HUES64 (cell line): Measurements from ENCODE around the gene CDH4.

Experiments used
- H3K27ac ChIP-seq: 2 replicates; pipeline ENCODE4 v1.7.0; 2013; ENCODE audit warnings: low read depth, low read length, inconsistent platforms
- H3K27me3 ChIP-seq: 2 replicates; pipeline ENCODE4 v1.6.1; 2013; ENCODE audit warnings: mild to moderate bottlenecking, low read length; ENCODE audit not compliant: insufficient read depth
- H3K36me3 ChIP-seq: 2 replicates; pipeline ENCODE4 v1.6.1; 2013; ENCODE audit warnings: mild to moderate bottlenecking, low read length; ENCODE audit not compliant: insufficient read depth
- H3K4me1 ChIP-seq: 2 replicates; pipeline ENCODE4 v1.6.1; 2013; ENCODE audit warnings: mild to moderate bottlenecking, low read length, moderate library complexity; ENCODE audit not compliant: insufficient read depth
- H3K4me3 ChIP-seq: 2 replicates; pipeline ENCODE4 v1.5.1; 2013; ENCODE audit warnings: mild to moderate bottlenecking, low read length, moderate library complexity
- H3K9ac ChIP-seq: 2 replicates; pipeline ENCODE4 v1.6.1; 2013; ENCODE audit warnings: mild to moderate bottlenecking, low read depth, low read length
- H3K9me3 ChIP-seq: 2 replicates; pipeline ENCODE4 v1.6.1; 2013; ENCODE audit warnings: low read depth, low read length; ENCODE audit not compliant: insufficient read depth
- WGBS: fragments of 150-250, 120-280 bp; methylation state at CpG from one replicate; pipeline ENCODE4 v1.1.7; 2013; ENCODE audit warnings: missing lambda C conversion rate; 5-methylcytosine and 5-hydroxymethylcytosine counted together

Gene CDH4

DNA sequence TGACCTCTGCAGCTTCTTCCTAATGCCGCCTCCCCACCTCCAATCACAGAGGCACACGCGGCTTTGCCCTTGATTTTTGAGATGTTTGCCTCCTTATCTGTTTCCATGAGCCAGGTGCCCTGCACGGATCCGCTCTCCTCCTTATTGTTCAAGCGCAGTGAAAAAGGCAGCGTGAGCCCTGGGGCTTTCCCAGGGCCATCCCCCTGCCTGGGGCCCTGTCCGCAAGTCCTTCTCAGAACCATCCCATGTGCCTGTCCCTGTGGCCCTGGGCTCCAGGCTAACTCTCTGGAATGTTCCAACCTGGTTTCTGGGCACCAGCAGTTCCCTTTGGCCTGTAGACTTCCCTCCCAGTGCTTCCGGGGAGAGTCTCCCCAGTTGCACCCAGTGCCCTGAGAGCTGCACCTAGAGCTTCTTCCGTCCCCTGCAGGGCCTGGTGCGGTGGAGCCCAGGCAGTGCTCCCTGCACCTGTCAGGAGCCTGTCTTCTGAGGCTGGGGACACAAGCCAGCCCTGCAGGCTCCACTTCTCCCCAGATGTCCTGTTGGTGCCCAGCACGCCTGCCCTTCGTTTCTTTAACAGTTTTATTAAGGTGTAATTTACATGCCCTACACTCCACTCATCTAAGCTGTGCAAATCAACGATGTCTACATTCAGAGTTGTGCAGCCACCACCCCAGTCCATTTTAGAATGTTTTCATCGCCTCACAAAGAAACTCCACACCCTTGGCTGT, 330.3 kb downstream of the CDH4 start:
- Histone ChIP-seq H3K27me3 (no peaks in the 10 kb centered on the region), H3K27ac (no peak overlapping the region), H3K9me3 (no peaks in the 10 kb centered on the region), H3K4me3 (no peak overlapping the region), H3K9ac (no peak overlapping the region), H3K4me1 (no peaks in the 10 kb centered on the region), H3K36me3 (no peaks in the 10 kb centered on the region)
- 90% methylated on average over 15 of the region's 15 CpGs for WGBS

DNA sequence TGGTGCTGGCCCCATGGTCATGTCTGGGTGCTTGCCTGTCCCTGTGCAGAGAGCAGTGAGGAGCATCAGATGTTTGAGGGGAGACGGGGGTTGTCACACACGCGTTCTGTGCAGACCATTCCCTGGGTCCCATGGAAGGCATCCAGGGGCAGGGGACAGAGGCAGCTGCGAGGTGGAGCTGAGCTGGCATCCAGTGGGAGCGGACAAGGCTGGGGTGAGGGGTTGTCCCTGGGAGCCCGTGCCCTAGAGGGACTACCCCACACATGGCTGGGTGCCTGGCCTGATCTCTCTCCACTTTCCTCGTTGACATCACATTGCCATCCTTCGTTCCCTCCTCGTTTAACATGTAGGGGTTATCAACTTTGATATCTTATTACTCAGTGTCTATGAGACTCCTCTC, 331.3 kb downstream of the CDH4 start:
- no peaks in the 10 kb centered on the region for H3K27me3 ChIP-seq
- H3K27ac ChIP-seq: no peak overlapping the region
- peaks cover 3% of the 10 kb centered on the region; the same call in 1 of the 2 replicates for H3K4me1 ChIP-seq
- no peaks in the 10 kb centered on the region for H3K9me3 ChIP-seq
- H3K36me3 ChIP-seq: no peaks in the 10 kb centered on the region
- no peak overlapping the region for H3K9ac ChIP-seq
- H3K4me3 ChIP-seq: no peak overlapping the region
- WGBS: 97% methylated on average over 9 of the region's 9 CpGs

DNA sequence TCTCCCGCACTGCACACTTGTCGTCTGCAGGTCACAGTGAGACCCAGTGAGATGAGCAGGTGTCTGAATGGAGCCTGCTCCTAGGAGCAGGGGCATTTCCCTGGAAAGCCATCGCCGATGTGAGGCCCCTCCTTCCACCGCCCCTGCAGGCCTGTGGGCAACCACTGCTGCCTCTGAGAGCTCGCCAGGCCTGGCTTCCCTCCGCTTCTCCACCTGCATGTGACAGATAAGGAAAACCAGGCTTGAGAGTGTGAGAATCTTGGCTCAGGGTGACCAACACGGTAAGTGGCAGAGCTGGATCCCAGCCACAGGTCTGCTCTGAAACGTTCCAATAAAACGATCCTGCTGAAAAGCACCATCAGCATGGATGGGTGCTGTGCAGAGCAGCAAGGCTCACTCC, 332.8 kb downstream of the CDH4 start:
- Histone ChIP-seq H3K4me1 (peaks cover 17% of the 10 kb centered on the region), H3K36me3 (no peaks in the 10 kb centered on the region), H3K9ac (no peak overlapping the region), H3K27ac (no peak overlapping the region), H3K9me3 (no peaks in the 10 kb centered on the region), H3K27me3 (no peaks in the 10 kb centered on the region), H3K4me3 (no peak overlapping the region)
- 69% methylated on average over 10 of the region's 10 CpGs for WGBS

DNA sequence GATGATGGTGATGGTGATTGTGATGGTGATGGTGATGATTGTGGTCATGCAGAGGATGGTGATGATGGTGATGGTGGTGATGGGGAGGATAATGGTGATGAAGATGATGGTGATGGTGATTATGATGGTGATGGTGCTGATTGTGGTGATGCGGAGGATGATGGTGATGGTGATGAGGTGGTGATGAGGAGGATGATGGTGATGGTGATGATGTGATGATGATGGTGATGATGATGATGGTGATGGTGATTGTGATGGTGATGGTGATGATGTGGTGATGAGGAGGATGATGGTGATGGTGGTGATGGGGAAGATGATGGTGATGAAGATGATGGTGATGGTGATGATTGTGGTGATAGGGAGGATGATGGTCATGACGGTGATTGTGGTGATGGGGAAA, 333.7 kb downstream of the CDH4 start:
- peaks cover 18% of the 10 kb centered on the region for H3K4me1 ChIP-seq
- H3K36me3 ChIP-seq: no peaks in the 10 kb centered on the region
- H3K4me3 ChIP-seq: no peak overlapping the region
- H3K27me3 ChIP-seq: no peaks in the 10 kb centered on the region
- no peak overlapping the region for H3K9ac ChIP-seq
- 97% methylated on average over 2 of the region's 2 CpGs for WGBS
- H3K9me3 ChIP-seq: no peaks in the 10 kb centered on the region
- H3K27ac ChIP-seq: no peak overlapping the region

DNA sequence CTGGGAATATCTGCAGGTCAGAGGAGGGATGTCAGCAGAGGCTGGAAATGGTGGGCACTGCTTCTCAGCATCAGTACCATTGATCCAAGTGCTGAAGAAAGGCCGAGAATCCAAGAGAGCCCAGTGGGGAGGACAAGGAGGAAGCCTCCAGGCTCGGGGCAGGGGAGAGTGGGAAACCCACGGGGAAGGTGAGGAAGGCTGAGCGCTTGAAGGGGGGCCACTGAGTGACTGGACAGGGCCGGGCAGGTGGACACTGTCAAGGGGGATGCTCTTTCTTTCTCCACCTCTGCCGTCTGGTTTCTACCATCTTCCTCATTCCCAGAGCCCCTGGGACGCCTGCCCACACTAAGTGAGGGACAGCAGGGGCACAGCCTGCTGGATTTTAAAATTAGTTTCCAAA, 335.0 kb downstream of the CDH4 start:
- H3K4me3 ChIP-seq: no peak overlapping the region
- no peaks in the 10 kb centered on the region for H3K27me3 ChIP-seq
- H3K9me3 ChIP-seq: peaks cover 5% of the 10 kb centered on the region; the same call in 1 of the 2 replicates
- H3K36me3 ChIP-seq: no peaks in the 10 kb centered on the region
- peaks cover 18% of the 10 kb centered on the region for H3K4me1 ChIP-seq
- no peak overlapping the region for H3K9ac ChIP-seq
- 95% methylated on average over 7 of the region's 7 CpGs for WGBS
- H3K27ac ChIP-seq: no peak overlapping the region

DNA sequence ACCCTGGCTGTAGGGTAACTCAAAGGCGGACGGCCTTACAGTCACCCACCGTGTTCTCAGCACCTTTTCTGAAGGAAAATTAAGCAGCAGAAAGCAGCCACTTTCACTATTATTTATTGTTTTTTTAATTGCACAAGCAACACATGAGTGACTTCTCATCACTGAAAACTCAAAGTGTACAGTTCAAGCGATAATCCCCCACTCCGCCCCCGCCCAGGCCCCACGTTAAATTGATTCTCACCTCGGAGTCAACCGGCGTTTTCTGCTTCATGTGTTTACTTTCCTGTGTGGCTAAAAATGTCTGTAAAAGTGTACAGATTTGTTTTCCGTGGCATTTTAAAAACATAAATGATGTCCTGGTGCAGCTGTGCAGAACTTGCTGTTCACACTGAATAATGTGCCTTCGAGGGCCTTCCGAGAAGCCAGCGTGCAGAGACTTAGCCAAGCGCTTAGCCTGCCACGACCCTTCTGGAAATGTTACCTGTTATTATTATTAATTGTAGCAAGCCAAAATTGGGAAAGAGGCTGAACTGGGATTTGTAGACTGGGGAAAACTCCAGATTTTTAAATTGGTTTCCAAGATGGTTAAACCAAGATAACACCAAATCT, 335.7 kb downstream of the CDH4 start:
- Histone ChIP-seq H3K27me3 (no peaks in the 10 kb centered on the region), H3K36me3 (no peaks in the 10 kb centered on the region), H3K9ac (no peak overlapping the region), H3K4me1 (peaks cover 18% of the 10 kb centered on the region), H3K4me3 (no peak overlapping the region), H3K9me3 (peaks cover 8% of the 10 kb centered on the region; the same call in 1 of the 2 replicates), H3K27ac (no peak overlapping the region)
- WGBS: 97% methylated on average over 16 of the region's 16 CpGs

DNA sequence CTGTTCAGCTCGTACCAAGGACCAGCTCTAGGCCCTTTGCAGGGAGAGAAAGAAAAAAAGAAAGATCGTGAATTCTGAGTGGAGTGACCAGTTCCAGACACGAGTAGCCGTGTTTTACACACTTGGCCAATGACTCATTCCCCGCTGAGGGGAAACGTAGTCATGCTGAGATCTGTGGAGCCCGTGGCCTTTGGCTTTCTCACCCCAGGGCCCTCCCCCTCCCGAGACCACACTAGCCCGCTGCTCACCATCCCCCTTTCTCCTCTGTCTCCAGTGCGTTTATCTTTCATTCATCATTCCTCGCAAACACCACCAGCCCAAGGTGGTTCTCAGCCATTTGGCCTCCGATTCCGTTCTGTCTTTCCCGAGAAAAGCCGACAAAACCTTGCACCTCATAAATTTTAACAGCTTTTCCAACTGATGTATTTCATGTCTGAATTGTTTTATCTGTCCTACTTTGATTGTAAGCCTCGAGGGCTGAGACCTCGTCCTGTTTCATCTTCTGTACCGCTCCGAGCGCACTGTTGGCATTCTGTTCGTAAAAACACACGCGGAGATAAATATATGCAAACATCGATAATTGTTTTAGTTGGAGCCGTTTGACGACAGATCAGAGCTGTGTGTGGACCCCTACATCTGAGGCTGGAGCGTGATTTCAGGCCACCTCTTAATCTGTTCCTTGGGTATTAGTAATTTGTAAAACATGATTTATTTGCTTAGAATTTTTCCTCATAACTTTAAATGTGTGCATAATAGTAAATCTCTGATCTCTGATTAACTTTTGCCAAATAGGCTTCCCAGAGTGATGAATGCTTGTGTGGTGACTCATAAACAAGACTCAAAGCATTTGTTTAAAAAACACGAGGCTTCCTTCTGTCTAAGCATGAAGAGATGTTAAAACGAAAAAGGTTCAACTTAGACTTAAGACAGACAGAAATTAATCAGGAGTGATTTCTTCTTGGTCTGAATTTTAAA, 336.6 kb downstream of the CDH4 start:
- Histone ChIP-seq H3K4me1 (peaks cover 18% of the 10 kb centered on the region), H3K9ac (no peak overlapping the region), H3K27me3 (no peaks in the 10 kb centered on the region), H3K4me3 (no peak overlapping the region), H3K27ac (no peak overlapping the region), H3K36me3 (no peaks in the 10 kb centered on the region), H3K9me3 (peaks cover 12% of the 10 kb centered on the region; the same call in 1 of the 2 replicates)
- WGBS: 63% methylated on average over 29 of the region's 29 CpGs

DNA sequence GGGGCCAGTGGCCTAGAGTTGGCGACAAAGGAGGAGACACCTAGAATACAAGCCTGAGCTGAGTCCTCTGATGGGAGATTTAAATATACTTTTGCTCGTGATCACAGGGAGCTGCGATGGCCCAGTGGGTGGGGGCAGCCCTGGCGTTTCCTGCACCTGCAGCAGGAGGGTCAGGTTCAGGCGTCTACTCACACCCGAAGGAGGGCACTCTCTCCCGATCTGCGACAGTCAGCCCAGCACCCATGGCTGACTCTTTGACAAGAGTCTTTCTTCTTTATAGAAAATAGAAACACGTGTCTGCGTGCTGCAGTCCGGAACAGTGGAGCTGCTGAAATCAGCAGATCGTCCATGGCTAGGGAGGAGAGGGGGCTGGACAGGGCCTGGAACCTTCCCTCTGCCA, 338.2 kb downstream of the CDH4 start:
- peaks cover 12% of the 10 kb centered on the region; the same call in 1 of the 2 replicates for H3K9me3 ChIP-seq
- WGBS: 81% methylated on average over 12 of the region's 12 CpGs
- no peaks in the 10 kb centered on the region for H3K27me3 ChIP-seq
- no peaks in the 10 kb centered on the region for H3K36me3 ChIP-seq
- no peak overlapping the region for H3K27ac ChIP-seq
- no peak overlapping the region for H3K4me3 ChIP-seq
- peaks cover 18% of the 10 kb centered on the region for H3K4me1 ChIP-seq
- H3K9ac ChIP-seq: no peak overlapping the region

DNA sequence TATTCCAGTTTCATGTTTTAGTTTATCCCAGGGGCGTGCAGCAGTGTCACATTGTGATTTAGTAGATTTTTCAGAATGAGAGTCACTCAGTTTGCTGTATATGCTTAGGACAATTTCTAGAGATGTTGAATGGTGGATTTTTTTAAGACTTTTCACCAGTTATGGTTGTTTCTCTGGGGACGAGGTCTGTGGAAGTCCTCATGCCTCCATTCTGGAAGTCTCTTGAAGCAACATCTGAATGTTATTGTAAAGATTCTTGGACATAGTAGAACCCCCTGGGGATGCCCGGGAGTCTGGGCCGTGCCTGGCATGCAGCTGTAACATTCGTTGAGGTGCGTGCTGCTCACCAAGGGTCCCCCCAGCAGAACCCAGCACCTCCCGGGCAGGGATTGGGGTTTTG, 341.5 kb downstream of the CDH4 start:
- H3K27ac ChIP-seq: no peak overlapping the region
- H3K4me1 ChIP-seq: peaks cover 13% of the 10 kb centered on the region
- H3K9ac ChIP-seq: no peak overlapping the region
- 92% methylated on average over 7 of the region's 7 CpGs for WGBS
- no peaks in the 10 kb centered on the region for H3K27me3 ChIP-seq
- H3K9me3 ChIP-seq: peaks cover 20% of the 10 kb centered on the region; the same call in 1 of the 2 replicates
- no peak overlapping the region for H3K4me3 ChIP-seq
- no peaks in the 10 kb centered on the region for H3K36me3 ChIP-seq

DNA sequence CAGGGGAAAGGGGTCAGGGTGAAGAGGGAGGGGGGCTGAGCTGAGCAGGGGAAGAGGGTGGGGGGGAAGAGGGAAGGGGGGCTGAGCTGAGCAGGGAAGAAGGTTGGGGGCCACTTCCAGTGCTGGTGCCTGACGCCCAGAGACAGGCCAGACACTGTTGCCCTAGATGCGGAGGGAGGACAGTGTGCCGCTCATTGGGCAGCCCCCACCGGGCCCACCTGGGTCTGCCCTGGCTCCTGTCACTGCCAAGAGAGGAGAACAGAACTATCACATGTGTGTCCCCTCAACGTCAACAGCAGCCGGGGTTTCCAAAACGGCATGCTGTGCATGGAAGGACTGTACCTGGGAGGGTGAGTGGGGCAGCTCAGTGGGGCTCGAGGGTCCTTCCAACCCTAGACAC, 342.1 kb downstream of the CDH4 start:
- no peaks in the 10 kb centered on the region for H3K27me3 ChIP-seq
- peaks cover 6% of the 10 kb centered on the region for H3K4me1 ChIP-seq
- peaks cover 20% of the 10 kb centered on the region; the same call in 1 of the 2 replicates for H3K9me3 ChIP-seq
- no peaks in the 10 kb centered on the region for H3K36me3 ChIP-seq
- whole genome bisulfite sequencing: 93% methylated on average over 8 of the region's 8 CpGs
- no peak overlapping the region for H3K27ac ChIP-seq
- no peak overlapping the region for H3K4me3 ChIP-seq
- no peak overlapping the region for H3K9ac ChIP-seq

DNA sequence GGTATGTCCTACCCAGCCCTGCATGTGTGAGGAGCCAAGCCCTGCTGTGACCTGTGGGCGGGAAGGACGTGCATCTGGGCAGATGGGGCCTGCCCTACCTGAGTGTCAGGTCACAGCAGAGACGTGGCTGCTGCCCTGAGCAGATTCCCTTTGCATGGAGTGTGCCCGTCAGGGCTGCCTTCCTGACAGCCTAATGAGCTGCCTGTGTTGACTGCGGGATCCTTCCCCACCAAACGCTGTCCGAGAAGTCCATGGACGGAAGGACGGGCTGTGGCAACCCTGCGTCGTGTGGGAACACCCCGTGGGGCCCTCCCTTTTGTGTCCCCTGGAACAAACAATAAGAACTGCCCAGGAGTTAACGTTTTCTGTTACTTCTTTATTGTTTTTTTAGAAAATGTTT, 343.2 kb downstream of the CDH4 start:
- WGBS: 94% methylated on average over 13 of the region's 13 CpGs
- H3K4me3 ChIP-seq: no peak overlapping the region
- H3K4me1 ChIP-seq: no peaks in the 10 kb centered on the region
- H3K27me3 ChIP-seq: no peaks in the 10 kb centered on the region
- H3K9me3 ChIP-seq: peaks cover 20% of the 10 kb centered on the region; the same call in 1 of the 2 replicates
- H3K9ac ChIP-seq: no peak overlapping the region
- no peak overlapping the region for H3K27ac ChIP-seq
- H3K36me3 ChIP-seq: no peaks in the 10 kb centered on the region
